ENCODE data around the gene TROAP.
"Not testable (repeated sequence)": the region's sequence is repeated elsewhere in the genome, so short reads cannot be mapped to it uniquely, and the experiment has no call there.

TROAP gene, protein sequence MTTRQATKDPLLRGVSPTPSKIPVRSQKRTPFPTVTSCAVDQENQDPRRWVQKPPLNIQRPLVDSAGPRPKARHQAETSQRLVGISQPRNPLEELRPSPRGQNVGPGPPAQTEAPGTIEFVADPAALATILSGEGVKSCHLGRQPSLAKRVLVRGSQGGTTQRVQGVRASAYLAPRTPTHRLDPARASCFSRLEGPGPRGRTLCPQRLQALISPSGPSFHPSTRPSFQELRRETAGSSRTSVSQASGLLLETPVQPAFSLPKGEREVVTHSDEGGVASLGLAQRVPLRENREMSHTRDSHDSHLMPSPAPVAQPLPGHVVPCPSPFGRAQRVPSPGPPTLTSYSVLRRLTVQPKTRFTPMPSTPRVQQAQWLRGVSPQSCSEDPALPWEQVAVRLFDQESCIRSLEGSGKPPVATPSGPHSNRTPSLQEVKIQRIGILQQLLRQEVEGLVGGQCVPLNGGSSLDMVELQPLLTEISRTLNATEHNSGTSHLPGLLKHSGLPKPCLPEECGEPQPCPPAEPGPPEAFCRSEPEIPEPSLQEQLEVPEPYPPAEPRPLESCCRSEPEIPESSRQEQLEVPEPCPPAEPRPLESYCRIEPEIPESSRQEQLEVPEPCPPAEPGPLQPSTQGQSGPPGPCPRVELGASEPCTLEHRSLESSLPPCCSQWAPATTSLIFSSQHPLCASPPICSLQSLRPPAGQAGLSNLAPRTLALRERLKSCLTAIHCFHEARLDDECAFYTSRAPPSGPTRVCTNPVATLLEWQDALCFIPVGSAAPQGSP

DNA sequence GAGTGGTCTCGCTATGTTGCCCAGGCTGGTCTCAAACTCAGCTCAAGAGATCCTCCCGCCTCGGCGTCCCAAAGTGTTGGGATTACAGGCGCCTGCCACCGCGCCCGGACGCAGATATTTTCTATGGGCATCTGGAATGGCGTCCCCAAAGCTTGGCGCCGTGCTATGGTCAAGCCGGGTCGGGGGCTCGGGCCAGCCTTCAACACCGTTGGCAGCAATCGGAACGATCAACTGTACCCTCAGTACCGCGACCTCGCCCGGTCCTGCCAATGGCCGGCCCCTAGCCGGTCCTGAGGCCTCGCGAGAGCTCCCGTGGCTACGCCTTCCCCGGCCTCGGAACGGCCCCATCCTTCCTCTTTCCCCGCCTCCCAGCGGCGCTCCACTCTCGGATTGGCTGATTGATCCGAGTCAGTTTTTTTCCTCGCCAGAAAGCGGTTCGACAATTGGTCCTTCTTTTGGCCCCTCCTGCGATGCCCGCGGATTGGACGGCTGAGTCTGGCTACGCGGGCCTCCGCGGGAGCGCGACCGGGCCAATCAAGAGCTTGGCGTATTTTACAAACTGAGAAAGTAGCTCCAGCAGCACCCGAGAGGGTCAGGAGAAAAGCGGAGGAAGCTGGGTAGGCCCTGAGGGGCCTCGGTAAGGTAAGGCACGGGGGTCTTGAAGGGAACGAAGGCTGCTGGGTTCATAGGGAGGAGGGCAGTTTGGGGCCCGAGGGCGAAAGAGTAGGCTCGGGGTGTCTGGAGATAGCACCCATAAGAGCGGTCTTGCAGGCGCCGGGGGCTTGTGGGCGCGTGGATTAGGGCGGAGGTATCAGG is at the start of gene TROAP:
Gene TROAP (plus strand): TSS at position 548 of the 816 bp plus-strand sequence. CDS start 354 bp downstream, outside the sequence.
- peak; percentile 97 for DNase-seq

GRCh38 chr12:49273726-49274395 is 49.2 kb upstream of the TROAP start:
- no peak for DNase-seq

- DNase-seq = no peak
Observed at GRCh38 chr12:49274396-49275069, 48.5 kb upstream of the TROAP start.

DNA sequence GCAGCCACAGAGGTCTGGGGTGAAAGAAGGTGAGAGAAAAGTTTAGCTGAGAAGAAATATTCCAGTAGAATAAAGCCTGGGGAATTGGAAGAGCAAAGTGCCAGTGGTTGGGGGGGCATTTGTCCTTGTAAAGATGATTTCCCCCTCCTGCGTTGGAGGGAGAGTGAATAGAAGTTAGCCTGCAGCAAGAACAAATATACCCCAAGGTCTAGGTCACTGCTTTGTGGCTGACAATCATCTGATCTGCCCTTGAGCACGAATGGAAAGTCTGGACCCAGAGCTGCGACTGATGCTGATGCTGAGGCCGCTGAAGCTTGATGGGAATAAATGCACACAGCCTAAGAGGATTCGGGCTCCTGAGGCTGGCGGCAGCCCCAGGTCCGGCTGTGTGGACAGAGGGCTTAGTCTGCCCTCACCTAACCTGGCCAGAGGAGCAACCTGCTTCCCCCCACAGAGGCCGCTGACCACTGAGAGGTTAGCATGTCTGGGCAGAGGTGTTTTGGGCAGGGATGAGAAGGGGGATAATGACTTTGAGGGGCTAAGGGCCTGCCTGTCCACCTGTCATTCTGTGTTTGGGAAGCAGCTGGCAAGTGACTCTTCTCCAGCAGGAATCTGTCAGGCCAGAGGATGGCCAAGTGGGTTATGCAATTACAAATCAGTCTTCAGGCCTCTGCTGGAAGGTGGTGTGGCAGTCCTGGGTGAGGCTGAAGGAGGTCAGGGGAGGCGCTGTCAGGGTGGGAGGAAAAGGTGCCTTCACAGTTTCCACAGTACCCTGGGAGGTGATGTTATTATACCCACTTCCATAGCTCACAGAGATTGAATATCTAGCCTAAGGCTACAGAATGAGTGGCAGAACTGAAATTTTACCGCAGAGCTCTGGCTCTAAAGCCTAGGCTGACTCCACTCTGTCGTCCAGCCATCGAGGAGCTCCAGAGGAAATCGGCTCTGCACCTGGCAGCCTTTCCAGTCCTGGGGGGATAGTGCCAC is 46.5 kb upstream of the TROAP start:
- no peak for DNase-seq

DNA sequence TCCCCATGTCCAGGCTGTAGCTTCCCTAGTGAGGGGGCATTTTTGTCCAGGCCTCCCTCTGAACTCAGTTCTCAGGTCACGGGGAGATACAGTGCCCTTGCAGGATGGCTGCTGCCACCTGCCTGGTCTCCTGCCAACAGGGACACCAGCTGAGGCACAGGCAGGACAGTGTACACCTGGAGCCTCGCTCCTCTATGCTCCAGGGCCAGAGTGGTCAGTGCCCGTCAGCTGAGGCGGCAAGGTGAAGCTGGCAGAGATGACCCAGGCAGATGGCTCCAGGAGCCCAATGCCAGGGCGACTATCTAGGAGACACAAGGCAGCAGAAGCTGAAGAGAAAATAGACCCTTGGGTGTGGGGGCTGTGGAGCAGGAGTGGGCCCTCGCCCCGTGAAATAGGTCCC is 45.6 kb upstream of the TROAP start:
- DNase-seq = no peak

DNA sequence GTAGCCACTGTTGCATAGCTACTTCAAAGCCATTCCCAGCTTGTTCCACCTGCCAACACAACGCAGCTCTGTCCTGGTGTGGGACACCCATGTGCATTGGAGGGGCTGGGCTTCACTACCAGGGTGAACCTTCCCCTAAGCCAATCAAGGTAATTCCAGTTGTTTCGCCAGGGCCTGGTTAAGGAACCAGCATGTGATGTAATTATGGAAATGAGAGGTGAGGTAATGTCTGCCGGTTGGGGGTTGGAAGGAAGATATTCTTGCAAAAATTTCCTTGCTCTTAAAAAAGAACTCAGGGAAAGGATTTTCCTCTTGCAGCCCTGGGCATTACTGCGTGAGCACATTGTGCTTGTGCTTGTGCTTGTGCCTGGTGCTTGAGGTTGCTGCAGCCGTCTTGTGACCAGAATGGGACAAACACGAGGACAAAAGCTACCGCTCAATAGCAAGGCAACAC is 43.3 kb upstream of the TROAP start:
- DNase-seq = no peak

DNA sequence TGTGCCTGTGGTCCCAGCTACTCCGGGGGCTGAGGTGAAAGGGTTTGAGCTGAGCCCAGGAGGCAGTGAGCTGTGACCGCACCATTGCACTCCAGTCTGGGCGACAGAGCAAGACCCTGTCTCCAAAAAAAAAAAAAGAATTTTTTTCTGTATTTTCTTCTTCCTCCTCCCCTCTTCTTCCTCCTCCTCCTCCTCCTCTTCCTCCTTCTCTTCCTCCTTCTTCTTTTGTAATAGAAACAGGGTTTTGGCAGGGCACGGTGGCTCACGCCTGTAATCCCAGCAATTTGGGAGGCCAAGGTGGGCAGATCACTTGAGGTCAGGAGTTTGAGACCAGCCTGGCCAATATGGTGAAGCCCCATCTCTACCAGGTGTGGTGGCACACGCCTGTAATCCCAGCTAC is 42.5 kb upstream of the TROAP start:
- DNase-seq = not testable (repeated sequence)

- no peak for DNase-seq
Observed at GRCh38 chr12:49282302-49282701, 40.8 kb upstream of the TROAP start.

DNA sequence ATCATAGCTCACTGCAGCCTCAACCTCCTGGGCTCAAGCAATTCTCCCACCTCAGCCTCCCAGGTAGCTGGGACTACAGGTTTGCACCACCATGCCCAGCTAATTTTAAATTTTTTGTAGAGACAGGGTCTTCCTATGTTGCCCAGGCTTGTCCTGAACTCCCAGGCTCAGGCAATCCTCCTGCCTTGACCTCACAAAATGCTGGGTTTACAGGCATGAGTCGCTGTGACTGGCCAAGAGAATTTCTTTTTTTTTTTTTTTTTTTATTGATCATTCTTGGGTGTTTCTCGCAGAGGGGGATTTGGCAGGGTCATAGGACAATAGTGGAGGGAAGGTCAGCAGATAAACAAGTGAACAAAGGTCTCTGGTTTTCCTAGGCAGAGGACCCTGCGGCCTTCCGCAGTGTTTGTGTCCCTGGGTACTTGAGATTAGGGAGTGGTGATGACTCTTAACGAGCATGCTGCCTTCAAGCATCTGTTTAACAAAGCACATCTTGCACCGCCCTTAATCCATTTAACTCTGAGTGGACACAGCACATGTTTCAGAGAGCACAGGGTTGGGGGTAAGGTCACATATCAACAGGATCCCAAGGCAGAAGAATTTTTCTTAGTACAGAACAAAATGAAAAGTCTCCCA is 40.2 kb upstream of the TROAP start:
- DNase-seq = not testable (repeated sequence)

DNA sequence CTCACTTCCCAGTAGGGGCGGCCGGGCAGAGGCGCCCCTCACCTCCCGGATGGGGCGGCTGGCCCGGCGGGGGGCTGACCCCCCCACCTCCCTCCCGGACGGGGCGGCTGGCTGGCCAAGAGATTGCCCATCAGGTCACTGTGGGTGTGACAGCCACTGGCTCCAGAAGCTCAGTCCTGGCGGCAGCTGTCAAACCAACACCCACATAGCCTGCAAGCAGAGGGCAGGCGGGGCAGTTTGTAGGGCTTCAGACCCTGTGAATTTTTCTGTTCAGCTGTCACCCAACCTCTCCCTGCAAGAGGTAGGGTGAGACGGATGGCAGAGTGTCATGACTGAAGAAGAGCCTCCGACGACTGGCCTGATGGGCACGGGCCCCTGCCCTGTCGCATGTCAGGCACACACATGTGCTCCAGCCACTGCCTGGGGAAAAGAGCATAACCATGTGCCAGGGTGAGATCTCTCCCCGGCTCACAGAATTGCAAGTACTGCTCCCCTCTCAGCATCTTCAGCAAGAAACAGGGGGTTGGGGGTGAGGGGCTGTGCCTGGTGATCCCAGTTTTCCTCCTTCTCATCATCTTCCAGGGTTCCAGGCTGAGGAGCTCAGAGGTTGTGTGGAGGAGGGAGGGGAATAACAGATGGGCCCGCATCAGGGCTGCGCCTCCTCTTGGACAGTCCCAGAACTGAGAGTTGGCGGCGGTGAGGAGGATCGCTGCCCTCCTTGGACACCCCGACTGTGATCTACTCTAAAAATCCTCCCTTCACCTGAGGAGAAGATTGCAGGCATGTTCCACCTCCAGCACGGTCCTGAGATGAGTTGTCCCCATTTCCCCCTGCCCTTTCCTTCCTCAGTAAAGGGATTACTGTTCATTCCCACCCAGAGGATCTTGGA is 39.3 kb upstream of the TROAP start:
- no peak for DNase-seq

- DNase-seq = no peak
Observed at GRCh38 chr12:49284672-49285071, 38.4 kb upstream of the TROAP start.

DNA sequence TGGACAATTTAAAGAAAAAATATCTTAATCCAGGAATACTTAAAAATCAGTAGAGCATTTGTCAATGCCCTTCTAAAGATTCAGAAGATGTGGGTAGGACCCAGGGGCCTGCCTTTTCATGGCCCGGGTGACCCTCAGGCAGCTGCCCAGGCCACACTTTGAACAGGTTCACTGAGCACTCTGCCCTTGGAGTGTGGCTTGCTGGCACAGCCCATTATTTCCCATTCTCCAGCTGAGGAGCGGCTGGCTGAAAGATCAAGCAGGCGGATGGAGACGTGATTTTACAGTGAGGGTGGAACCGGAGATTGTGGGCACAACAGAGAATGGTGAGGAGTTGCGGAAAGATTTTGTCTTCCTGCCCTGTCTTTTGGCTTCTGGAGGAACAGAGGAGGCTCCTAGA is 35.2 kb upstream of the TROAP start:
- no peak for DNase-seq

GRCh38 chr12:49288412-49288853 is 34.6 kb upstream of the TROAP start:
- DNase-seq = peak; percentile 63

- no peak for DNase-seq
Observed at GRCh38 chr12:49288922-49289555, 34.0 kb upstream of the TROAP start.

DNA sequence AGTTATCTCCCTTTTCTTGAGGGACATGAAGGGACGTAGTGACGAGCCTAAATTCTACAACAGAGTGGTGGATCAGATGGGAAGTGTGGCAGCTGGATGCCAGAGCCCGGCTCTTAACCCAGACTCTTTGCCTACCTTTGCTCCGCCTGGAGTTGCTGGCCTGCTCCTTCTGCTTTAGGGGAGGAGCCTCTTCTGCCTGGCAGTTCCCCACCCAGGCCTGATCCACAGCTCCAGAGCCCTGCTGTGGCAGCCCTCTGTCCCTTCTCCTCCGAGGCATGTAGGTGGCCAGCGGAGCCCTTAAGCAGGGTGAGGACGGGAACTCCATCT is 30.4 kb upstream of the TROAP start:
- DNase-seq = no peak

GRCh38 chr12:49293056-49293956 is 29.7 kb upstream of the TROAP start:
- no peak for DNase-seq

- DNase-seq = no peak
Observed at GRCh38 chr12:49294086-49294803, 28.8 kb upstream of the TROAP start.

Data from CD4-positive, alpha-beta T cell treated with Interferon gamma for 1 hour (primary cell).